Kidney glomerular epithelial cell (primary cell): ENCODE data around the gene DACH1.
"Not testable (repeated sequence)": the region's sequence is repeated elsewhere in the genome, so short reads cannot be mapped to it uniquely, and the experiment has no call there.

Experiments
- DNase-seq: peaks from one replicate; lab custom pipeline; 2025; lab: John Stamatoyannopoulos, UW

The DACH1 gene

DNA sequence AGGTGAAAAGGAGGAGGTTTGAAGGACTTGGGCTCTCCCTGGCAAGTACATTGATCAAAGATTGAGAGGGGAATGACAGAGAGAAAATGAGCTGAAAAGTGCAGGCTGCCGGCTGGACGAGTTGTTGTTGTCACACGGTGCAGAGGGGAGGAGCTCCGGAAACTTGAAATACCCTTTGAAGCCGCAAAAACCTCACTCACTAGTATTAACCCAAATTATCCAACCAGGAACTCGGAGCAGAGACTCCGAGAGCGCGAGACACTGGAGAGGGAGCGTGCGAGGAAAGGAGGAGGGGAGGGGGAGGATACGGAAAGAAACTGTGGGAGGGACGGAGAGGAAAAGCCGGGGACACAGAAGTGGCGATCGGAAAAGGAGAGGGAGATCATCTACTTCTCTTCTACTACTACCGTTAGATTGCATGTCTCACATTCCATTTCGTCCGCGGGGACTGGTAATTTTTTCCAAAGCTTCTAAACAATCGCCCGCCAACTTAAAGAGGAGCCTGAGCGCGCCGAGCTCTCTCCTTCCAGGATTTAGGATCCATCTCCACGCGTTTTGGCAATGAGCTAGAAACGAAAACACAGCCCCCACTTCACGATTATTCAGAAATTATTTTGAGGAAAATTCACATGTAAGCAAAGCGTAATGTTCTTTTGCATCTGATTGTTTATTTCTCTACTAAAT lies at the start of gene DACH1:
Gene DACH1 (minus strand): TSS at position 74 of the 684 bp plus-strand sequence.
- peak; percentile 38 for DNase-seq

DNA sequence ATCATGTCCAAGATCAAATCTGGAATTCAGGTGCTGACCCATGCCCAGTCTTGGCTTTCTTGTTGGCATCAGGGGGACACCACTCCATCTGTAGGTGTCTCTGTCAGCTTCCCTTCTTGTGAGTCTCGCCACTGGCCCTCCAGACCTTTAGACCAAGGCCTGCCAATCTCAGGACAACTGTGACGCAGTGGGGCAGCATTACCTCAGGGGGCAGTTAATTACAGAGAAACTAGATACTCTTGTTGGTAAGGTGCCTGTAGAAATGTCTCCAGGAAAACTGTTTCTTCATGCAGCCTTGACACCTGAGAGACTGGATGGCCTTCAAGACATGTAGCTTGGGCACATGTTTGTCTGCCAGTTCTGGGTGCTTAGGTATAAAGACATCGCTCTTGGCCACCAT lies 46.7 kb upstream of the DACH1 start:
- no peak for DNase-seq

DNA sequence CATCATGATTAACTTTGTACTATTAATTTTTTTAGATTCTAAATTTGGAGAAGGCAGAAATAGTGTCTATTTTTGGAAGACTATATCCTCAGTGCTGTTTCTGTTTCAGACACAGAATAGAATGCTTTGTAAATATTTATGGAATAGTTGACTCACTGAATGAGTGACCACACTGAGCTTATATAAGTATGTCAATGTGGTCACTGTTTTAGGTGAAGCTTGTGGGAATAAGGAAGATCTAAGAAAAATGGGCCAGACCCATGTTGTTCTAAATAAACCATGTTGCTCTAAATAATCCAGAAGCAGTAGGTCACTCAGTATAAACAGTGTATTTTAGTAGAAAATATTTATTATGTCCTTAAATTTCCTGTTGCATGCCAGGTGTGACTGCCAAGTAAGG lies 45.5 kb upstream of the DACH1 start:
- DNase-seq: no peak

DNA sequence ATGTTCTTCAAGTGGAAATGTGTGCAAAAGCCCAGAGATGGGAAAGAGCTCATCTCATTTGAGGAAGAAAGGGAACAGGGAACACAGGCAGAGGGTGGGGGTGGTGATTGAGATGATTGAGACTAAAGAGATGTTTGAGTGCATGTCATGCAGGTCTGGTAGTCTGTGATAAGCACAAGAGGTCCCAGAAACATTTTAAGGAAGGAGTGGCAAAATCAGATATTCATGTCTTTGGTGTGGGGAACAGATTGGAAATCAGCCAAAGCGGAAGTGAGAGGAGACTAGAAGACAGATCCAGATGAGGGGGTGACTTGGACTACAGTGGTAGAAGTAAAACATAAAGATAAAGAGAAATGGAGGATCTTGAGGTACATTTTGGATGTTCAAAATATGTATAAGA lies 39.4 kb upstream of the DACH1 start:
- no peak for DNase-seq

DNA sequence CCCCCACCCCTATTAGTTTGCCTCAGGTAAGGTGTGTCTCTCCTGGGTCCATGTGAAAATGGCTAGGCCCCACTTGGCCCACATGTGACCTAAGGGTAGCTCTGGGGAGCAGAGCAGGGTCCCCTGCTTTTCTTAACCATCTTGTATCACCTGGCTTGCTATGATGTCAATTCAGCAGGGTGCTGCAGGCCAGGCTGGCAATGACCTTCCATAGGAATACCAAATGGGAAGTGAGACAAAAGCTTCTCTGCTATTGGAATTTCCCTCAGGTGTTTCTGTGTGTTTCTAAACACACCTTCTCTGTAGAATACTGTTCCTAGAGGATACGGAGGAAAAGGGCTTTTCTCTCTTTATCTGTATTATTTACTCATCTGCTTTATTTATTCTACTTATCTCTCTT lies 35.7 kb upstream of the DACH1 start:
- no peak for DNase-seq

DNA sequence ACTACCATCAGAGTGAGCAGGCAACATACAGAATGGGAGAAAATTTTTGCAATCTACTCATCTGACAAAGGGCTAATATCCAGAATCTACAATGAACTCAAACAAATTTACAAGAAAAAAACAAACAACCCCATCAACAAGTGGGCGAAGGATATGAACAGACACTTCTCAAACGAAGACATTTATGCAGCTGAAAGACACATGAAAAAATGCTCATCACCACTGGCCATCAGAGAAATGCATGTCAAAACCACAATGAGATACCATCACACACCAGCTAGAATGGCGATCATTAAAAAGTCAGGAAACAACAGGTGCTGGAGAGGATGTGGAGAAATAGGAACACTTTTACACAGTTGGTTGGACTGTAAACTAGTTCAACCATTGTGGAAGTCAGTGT lies 26.5 kb upstream of the DACH1 start:
- DNase-seq: not testable (repeated sequence)

DNA sequence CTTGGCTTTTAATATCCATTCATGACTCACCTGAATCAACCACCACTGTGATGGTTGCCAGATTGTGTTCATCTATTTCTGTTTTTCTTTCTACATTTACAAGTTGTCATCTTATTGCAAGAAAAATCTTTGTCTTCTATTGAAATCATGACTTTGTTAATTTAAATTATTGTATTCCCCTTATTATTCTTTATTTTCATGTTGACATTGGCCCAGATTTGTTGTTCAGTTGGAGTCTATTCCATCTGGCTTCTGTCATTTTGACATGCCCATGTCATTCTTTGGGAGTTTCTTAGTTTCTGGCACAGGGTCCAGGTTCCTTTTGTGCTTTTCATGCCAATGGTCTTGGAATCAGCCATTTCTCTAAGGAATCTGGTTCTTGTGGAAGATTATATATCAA lies 19.9 kb upstream of the DACH1 start:
- no peak for DNase-seq

DNA sequence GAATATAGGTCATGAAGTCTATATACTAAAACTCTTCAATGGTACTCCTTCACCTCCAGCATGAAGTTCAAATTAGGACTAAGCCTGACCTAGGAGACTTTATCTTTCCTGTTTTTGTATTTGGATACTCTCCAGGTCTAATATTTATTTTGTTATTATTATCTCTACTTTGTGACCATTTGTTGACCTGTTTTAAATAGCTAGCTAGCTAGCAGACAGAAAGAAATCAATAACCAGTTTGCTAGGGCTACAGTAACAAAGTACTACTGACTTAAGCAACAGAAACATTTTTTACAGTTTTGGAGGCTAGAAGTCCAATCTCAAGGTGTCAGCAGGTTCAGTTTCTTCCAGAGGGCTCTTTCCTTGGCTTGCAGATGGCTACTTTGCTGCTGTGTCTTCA lies 15.1 kb upstream of the DACH1 start:
- DNase-seq: no peak

DNA sequence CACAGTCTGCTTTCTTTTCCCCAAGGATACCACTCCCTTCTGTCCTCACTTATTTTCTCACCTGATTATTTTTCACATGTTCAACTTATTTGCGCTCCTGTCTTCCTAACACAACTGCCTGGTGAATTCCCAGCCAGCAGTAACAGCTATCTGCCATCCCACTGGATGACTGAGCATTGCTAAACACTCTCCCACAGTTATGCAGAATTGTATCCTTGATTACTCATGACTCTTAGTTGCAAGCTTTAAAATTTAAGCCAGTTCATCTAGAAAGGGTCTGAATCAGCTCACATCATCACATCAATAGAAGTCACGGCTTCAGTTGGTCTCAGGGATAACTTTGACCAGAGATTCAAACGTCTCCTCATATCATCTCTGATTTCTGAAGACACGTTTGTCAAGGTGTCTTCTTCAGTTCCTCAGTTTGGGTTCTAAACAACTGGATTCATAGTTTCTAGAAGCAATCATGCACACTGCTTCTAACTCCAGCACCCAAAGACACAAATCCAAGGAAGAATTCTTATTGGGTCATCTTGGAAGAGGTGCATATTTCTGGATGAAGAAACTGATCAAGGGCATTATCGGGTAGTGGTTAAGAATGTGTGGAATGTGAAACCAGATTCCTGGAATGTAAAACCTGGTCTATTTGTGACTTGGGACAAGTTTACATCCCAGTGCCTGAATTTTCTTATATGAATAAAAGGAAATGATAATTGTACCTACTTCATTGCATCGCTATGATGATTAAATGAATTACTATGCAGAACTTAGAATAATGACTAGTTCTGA lies 13.9 kb upstream of the DACH1 start:
- peak; percentile 92 for DNase-seq

DNA sequence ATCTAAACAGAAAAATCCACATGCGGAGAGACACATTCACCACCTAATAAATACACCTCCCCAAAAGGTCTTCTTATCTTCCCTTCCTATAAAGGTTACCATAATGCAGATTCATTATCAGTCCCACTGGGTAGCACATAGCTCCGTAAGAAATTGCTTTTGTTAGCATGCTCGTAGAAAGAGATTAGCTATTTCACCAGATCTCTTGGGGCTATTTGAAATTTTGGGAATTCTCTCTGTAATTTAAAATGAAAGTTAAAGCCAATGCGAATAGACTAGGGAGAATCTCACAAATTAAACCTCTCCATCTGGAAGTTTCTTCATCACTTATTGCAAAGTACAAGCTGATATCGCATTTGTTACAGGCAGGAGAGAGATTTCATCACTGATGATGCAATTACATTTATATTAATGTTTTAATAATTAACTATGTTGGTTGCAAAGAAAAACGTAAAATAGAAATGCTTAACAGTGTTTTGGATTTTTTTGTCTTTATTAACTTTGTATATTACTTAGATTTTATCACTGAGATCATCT lies 12.9 kb upstream of the DACH1 start:
- DNase-seq: no peak

DNA sequence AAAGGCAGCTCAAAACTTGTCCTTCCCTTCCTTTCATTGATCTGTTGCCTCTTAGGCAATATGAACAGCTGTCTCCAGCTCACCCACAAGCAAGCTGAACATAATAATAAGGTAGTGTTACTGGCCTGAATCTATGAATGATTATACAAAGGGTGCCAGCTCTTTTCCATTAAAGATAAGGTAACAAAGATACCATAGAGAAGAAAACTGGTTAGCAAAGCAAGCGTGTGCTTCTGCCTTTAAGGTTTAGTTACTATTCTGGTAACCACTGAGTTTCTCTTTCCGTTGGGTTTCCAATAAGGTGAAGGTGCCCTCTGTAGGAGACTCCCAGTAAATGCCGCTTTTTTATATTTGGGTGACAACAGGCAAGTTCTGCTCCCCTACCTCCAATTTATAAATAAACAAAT lies 12.1 kb upstream of the DACH1 start:
- peak; percentile 30 for DNase-seq

DNA sequence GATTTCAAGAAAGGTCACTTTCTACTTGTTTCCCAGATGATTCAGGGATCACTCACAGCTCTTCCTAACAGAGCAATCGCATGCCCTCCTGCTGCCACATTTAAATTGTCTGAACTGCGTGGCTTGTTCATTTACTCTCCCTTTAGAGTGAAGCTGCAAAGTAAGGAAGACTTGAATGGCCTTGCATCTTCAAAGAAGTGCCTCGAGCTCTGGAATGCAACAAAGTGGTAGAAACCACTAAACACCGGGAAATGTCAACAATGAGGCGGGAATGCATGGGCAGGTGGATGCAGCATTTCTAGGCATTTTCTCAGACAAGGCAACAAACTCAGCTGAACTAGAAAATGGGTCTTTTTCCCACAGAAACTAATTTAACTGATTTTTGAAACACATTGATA lies 10.3 kb upstream of the DACH1 start:
- DNase-seq: no peak

DNA sequence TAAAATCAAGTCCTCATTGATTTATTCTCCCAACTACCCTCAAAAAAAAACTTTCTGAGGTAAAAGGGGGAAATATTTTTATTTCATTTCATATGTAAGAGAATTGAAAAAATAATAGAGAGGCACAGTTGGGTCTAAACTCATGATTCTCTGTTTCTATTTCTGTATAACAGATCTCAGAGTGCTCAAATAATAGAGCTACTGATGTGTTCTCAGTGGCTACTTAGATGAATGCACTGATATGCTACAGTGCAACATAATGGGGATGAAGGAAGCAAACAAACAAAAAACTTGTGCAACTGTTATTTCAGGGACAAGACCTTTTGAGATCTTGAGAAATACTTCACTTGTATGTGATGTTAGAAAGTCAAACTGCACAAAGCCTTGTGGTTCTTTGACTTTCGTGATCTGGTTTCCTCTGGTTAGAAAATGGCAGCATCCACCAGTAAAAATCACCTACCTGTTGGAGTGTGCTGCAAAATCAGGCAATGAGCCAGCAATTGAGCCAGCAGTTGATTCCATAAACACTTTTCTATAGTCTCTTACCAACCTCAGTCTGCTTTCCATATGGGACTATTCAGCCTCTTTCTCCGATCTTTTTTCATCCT lies 9.7 kb upstream of the DACH1 start:
- no peak for DNase-seq

DNA sequence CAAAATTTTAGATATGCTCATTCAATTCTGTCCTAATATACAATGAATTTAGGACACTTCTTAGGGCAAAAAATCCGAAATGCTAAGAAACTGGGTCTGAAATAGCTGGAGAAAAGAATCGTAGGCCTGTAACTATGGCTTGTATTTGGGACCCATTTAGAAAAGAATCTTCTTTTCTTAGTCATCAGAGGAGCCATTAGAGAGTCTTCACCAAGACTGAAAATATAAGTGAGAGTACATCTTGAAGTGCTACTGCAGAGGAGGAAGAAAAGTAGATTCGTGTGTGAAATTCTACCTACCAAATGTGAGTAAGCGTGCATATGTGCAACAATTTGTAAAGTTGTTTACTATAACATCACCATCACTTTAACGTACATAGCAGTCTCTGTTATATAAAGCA lies 8.8 kb upstream of the DACH1 start:
- no peak for DNase-seq

DNA sequence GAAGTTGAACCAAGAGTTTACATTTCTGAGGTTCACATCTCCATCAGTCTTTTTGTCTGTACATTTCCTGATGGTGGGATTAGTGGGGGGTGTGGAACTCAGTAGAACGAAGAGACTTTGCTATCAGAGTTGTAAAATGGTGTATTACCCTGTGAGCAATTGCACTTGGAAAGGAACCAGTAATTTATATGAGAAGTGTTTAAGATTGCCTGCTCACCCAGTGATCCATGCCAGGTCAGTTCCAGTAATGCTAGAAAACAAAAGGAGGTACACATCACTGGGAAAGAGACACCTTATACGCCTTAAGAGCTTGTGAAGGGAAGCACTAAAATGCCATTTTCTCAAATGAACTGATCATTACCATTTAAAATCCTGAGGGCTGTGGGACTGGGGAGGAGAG lies 7.5 kb upstream of the DACH1 start:
- no peak for DNase-seq

DNA sequence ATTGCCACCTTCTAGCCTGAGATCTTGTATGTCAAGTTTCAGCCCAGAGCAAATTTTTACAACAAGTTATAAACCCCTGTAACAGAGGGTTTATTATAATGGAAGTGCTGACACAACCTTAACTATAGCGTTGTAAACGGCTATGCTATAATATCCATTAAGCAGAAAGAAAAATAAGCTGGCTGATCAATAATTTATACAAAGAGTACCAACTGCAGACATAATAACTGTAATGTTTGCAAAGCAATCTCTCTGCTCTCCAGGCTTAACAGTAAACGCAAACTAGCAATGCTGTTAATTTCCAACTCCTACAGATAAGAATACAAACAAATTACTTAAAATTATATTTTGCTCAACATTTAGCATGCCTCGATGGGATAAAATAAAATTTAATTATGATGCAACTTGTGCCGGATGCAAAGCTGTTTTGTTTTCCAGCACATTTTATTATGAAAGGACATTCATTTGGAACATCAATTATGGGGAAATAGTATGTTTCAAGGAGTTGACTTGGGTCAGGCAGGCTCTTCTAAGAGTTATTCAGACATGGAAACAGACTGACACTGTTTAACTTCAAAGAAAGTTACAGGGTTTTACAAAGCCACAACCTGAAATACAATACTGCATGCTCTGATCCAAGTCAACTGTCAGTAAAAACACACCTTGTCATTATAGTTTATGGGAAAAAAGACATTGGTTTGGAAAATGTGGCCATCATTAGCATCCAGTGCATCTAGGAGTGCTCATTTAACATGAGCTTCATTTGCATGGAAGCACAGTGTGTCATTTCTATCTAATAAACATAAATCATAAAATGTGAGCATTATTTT lies 6.6 kb upstream of the DACH1 start:
- no peak for DNase-seq

DNA sequence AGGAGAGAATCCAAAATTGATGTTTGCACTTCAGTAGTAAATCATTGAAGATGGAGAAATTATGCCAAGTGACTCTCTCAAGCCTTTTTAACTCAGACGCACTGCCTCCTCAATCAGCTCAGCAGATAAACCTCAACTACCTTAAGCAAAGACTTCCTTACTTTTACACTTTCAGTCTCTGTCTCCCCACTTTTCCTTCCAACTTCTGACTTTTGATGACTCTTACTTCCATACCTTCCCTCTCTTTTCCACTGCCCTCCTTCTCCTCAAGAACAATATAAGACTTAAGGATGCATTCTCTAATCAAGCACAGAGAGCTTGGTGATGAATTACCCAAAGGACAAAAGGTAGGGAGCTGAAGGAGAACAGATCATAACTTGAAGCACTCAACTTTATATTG lies 4.8 kb upstream of the DACH1 start:
- DNase-seq: no peak

DNA sequence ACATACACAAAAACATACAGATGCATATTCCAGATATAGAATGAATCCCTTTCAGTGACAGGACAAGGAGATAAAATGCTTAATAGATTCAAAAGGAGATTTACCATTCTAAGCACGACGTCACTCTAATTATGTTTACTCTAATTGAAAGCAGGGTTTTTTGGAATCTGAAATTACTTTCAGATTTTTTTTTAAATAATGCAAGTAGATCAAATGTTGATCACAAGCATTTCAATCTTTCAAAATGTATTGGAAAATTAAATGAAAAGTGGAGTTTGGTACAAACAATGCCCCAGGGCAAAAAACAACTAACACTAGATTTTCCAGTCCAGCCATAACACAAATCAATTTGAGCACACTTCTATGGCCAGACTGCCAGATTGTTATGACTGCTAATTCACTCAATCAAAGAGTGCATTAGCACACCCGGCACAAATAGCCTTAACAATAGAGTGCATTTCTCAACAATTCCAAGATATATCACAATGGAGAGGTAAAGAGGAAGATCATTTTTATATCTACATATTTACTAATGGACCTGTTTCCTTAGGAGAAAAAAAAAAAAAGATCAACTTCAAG lies 4.3 kb upstream of the DACH1 start:
- no peak for DNase-seq

DNA sequence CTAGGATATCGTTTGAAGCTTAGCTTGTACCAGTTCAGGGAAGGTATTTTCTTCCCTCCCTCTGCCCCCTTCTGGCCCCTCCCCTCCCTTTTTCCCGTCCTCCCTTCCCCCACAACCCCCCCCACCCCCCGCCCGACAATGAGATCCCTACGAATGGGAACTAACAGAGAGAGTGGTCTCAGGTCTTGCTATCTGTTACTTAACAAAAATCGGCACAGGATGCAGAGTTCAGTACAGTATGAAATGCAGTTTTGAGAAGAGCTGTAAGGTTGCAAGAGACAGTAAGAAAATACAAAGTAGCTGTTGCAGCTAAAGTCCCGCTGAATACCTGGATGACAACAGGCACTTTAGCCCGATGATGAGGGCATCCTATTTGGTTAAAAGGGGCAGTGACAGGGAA lies 3.1 kb upstream of the DACH1 start:
- no peak for DNase-seq

DNA sequence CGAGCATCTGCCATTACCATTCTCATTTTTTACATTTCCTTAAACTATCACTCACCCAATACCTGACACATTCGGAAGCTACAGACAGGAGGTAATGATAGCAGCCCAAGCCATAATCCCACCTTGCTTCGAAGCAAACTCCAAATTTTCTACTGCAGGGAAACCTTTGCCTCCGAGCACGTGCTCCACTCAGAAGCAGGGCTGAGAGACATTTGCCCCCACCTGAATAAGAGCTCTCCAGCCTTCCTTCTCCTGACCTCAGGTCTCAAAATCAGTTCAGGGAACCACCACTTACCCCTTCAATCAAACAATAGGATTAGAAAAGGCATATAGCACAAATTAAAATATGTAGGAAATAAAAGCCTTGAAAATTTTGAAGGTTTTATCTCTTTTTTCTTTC lies 2.3 kb upstream of the DACH1 start:
- no peak for DNase-seq

DNA sequence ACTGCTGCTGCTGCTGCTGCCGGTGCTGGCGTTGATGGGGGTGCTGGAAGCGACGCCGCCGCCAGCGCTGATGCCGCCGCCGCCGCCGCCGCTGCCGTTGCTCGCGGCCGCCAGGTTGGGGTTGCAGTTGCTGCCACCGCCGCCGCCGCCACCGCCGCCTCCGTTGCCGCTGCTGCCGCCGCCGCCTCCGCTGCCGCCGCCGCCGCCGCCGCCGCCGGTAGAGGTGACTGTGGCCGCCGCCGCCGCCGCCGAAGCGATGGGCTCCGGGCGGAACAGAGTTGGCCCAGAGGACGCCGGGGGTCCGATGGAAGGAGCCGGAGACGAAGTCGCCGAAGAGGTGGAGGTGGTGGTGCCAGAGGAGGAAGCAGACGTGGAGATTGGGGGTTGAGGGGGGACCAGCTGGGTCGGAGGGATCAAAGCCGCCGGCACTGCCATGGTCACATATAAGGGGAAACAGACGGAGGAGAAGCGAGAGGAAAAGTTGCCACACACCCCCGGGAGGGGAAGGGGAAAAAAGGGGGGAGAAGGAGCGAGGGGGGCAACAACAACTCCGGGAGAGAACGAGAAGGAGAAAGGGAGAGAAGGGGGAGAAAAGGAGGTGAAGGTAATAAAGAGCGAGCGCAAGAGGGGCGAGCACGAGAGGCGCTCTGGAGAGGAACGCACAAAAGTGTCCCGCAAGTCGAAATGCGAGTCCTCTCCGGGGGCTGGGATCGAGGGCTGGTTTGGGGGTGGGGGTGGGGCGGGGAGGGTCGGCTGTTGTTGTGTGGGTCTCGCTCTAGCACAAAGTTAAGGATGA lies 471 bp downstream of the DACH1 start:
- no peak for DNase-seq
